Heart right ventricle (tissue), 16 donors: ENCODE data around the gene EMC8. TPM values are rescaled to one million over a fixed set of nuclear protein-coding genes. Genes with fewer than 3 reads are reported as not detected.

Experiments
- ATAC-seq, 8 donors: fragments of 200-7000 bp; cut with Tn5 transposase; one replicate each; pipeline ENCODE4 v1.9.1; 2020; ENCODE audit warnings: mild to moderate bottlenecking in 8 of 8, moderate library complexity in 8 of 8, moderate number of reproducible peaks in 1 of 8
- DNase-seq, 2 donors: peaks; one replicate each; pipeline ENCODE4 v3.0.0-alpha.2; 2020
- H3K27ac ChIP-seq, 10 donors: fragments of 200-600 bp; sonication (generic) in 2 of 10; one replicate each; pipeline versions ENCODE4 v1.5.0 to v1.8.0; 2020 to 2022; ENCODE audit warnings: mild to moderate bottlenecking in 3 of 10
- H3K27me3 ChIP-seq, 7 donors: fragments of 200-600 bp; one replicate each; pipeline ENCODE4 v1.8.0; 2021 to 2022; ENCODE audit warnings: mild to moderate bottlenecking in 2 of 7
- H3K36me3 ChIP-seq, 9 donors: fragments of 200-600 bp; sonication (generic) in 1 of 9; one replicate each; pipeline versions ENCODE4 v1.5.0 to v1.8.0; 2020 to 2022; ENCODE audit warnings: mild to moderate bottlenecking in 2 of 9
- H3K4me1 ChIP-seq, 9 donors: fragments of 200-600 bp; sonication (generic) in 1 of 9; one replicate each; pipeline versions ENCODE4 v1.5.0 to v1.8.0; 2020 to 2022; ENCODE audit warnings: mild to moderate bottlenecking in 4 of 9
- H3K4me3 ChIP-seq, 10 donors: fragments of 200-600 bp; sonication (generic) in 2 of 10; one replicate each; pipeline versions ENCODE4 v1.5.0 to v1.8.0; 2020 to 2022; ENCODE audit warnings: mild to moderate bottlenecking in 7 of 10, moderate library complexity in 2 of 10
- H3K9me3 ChIP-seq, 11 donors: fragments of 200-600 bp in 10 of 11; sonication (generic) in 2 of 11; one replicate each; pipeline versions ENCODE4 v1.5.0 to v1.8.0; 2013 to 2022; ENCODE audit warnings: mild to moderate bottlenecking in 2 of 11, control low read depth in 1 of 11, moderate library complexity in 1 of 11
- WGBS, 2 donors: extraction: QIAGEN DNeasy Blood & Tissue Kit; methylation state at CpG; one replicate each; pipeline ENCODE4 v1.1.7; 2013; ENCODE audit warnings: inconsistent platforms in 1 of 2; 5-methylcytosine and 5-hydroxymethylcytosine counted together
- intact Hi-C, 10 donors: fragments of 100-400 bp; cut with DNase I; formaldehyde crosslinking; loops; one replicate each; pipeline versions ENCODE4 v1.11.1 to v1.14.2; 2022
- polyA plus RNA-seq, 2 donors: library from polyadenylated mRNA; stranded (reverse); fragments of 200-250 nt; gene quantifications; one replicate each; pipeline ENCODE4 v1.2.3, GENCODE V29; 2013
- total RNA-seq, 10 donors: library from RNA; stranded (reverse); fragmentation: NEBNext Ultra II Directional in 3 of 10; extraction: Animal tissue kit (Norgen Biotek cat#: 25700) in 3 of 10; gene quantifications; one replicate each; pipeline versions ENCODE4 v1.2.1 to v1.2.4, GENCODE V29; 2021 to 2023
- TF ChIP-seq, protein P1 (sequence below), 9 donors: fragments of 200-600 bp; sonication (generic) in 2 of 9; IDR thresholded peaks; one replicate each; pipeline versions ENCODE4 v1.5.0 to v1.8.0; 2021 to 2022; ENCODE audit warnings: antibody characterized with exemption in 9 of 9, mild to moderate bottlenecking in 5 of 9, moderate library complexity in 1 of 9
- donor health status: Arrhythmogenic right ventricular cardiomyopathy.
- donor health status: ischemic (EF 13 %, LVEDD 7.1; RV severe dilation, severe dysfunction).
- donor health status: healthy with polysubstance abuse.
- donor health status: DM: no; HTN: yes; CAD: no.
- donor health status: DM: no; HTN: no; CAD: no.
- donor health status: ischemic (EF 25% LVEDD 6.9; RV normal size, moderate dysfunction).
- donor health status: ischemic (EF 25% LVEDD 5.7; RV mildly dilated, moderate dysfunction).
- donor health status: healthy.
- donor health status: DM: yes; HTN: yes; CAD: no.
- donor health status: Ischemic cardiomyopathy.
- donor health status: ischemic (EF 35%, LVEDD 5.7; RV mildly dilated, moderate dysfunction).
- donor health status: nonischemic (EF 11% LVEDD 7.7; RV severe dilation, severe dysfunction).
- donor health status: DM: yes; HTN: yes; CAD: no.
- donor health status: PGD.
- donor health status: ischemic (EF 29% LVEDD 5.4; RV normal size, mild dysfunction).
- donor health status: nonischemic (EF 23%, LVEDD 6.1; RV moderate dilation, normal function).

The EMC8 gene
- total and polyA plus RNA-seq, 12 donors = 6.2 to 29.0 (median 25.3) TPM

DNA sequence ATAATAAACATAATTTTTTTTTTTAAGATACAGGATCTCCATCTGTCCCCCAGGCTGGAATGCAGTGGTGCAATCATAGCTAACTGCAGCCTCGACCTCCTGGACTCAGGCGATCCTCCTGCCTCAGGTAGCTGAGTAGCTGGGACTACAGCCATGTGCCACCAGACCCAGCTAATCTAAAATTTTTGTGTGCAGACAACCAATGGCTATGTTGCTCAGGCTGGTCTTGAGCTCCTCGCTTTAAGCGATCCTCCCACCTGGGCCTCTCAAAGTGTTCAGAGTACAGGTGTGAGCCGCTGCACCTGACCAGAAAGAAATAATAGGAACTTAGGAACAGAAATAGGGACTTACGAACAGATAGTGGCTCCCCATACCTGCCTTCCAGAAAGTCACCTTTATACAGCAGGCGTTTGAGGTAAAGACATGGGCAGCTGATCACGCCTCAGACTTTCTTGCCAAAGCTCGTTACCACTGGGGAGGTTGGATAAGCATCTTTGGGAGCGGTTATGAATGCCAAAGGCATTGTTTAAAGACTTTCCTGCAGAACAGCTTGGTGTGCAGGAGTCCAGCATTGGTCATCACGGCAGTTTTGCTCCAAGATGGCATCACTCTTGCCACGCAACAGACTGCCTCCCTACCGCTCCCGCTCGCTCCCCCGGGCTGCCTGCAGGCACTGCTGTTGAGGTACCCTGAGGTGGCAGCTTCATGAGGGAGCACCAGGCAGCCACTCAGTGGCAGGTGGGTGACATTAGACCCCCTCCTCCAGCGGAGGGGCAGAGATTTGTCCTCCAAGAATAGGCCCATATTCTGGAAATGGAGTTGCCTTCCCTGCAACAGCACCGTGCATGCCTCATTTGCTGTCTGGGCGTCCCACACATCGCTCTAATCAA, 13.7 kb upstream of the EMC8 start:
- TF ChIP-seq, protein P1, sequence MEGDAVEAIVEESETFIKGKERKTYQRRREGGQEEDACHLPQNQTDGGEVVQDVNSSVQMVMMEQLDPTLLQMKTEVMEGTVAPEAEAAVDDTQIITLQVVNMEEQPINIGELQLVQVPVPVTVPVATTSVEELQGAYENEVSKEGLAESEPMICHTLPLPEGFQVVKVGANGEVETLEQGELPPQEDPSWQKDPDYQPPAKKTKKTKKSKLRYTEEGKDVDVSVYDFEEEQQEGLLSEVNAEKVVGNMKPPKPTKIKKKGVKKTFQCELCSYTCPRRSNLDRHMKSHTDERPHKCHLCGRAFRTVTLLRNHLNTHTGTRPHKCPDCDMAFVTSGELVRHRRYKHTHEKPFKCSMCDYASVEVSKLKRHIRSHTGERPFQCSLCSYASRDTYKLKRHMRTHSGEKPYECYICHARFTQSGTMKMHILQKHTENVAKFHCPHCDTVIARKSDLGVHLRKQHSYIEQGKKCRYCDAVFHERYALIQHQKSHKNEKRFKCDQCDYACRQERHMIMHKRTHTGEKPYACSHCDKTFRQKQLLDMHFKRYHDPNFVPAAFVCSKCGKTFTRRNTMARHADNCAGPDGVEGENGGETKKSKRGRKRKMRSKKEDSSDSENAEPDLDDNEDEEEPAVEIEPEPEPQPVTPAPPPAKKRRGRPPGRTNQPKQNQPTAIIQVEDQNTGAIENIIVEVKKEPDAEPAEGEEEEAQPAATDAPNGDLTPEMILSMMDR (IDR thresholded peaks at IDR 0.05) = no peak
- DNase-seq = no peak
- no peak overlapping the region for H3K27ac ChIP-seq
- no peaks in the 10 kb centered on the region for H3K9me3 ChIP-seq
- H3K36me3 ChIP-seq = no peaks in the 10 kb centered on the region
- WGBS, 2 donors = 86 to 87% methylated on average over 20 of the region's 20 CpGs
- H3K4me3 ChIP-seq = no peak overlapping the region
- H3K4me1 ChIP-seq = no peaks in the 10 kb centered on the region
- H3K27me3 ChIP-seq = peaks cover 0 to 56% (median 36%) of the 10 kb centered on the region in 7 donors
- intact Hi-C loops = loop anchor here in 1 of 10 donors (10.0 kb wide), 1 partner anchor 702 kb away; the partner anchor contains the start of gene FOXF1
- no peak for ATAC-seq

DNA sequence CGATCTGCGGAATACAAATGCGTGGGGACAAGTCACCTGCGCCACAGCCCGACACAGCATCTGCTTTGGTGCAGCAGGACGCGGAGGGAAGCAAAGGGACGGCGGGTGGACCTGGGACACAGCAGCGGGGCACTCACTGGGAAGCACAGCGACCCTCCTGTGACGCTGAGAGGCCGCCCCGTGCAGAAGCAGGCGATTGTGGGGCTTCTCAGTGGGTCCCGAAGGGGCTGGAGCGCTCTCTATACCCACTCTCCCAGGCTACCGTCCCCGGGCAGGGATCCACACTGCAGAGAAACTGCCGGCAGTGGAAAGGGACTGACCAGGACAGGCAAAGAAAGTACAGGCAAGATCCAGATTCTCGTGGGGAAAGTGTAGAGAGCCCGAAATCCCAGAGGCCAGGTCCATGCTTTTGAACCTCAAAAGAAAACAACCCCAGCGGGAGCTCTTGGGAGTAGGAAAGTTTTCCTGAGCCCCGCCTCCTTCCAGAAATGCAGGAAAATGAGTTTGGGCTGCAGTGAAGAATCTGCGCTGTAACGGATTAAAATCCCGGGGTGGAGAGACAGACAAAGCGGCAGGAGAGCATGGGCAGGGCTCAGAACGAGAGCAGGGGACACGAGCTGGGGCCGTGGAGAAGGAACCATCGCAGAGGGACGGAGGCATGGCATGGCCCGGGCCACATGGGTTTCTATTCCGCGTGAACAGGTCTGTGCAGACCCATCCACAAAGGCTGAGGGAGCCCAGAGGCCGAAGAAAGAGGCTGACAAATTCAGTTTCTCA, 12.9 kb upstream of the EMC8 start:
- no peaks in the 10 kb centered on the region for H3K9me3 ChIP-seq
- no peak overlapping the region for H3K4me3 ChIP-seq
- intact Hi-C loops = loop anchor here in 1 of 10 donors (10.0 kb wide), 1 partner anchor 703 kb away; the partner anchor contains the start of gene FOXF1
- H3K36me3 ChIP-seq = peaks cover 0 to 2% (median under 1%) of the 10 kb centered on the region in 9 donors
- H3K27ac ChIP-seq = no peak overlapping the region
- TF ChIP-seq, protein P1 (IDR thresholded peaks at IDR 0.05) = no peak
- H3K27me3 ChIP-seq = peaks cover 0 to 47% (median 32%) of the 10 kb centered on the region in 7 donors
- WGBS, 2 donors = 38 to 43% methylated on average over 37 of the region's 37 CpGs
- ATAC-seq = peak in 1 of 8 donors; percentile 6
- no peaks in the 10 kb centered on the region for H3K4me1 ChIP-seq
- no peak for DNase-seq

DNA sequence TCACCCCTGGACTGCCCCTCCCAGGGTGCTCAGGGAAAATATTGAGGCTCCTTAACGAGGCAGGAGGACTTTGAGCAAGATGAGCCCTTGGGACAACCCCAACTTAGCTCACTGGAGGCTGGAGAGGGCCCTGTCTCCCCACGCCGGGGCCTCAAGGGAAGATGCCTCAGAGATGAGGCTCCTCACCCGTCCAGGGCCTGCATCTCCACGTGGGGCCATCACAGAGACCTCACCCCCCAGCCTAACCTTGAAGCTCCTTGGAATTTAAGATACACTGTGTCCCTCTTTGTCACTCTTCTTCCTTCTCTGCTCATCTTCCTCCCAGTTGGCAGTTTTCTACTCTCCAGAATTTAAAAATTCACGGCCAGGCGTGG, 11.4 kb upstream of the EMC8 start:
- Histone ChIP-seq H3K36me3 (peaks cover 0 to 17% (median 16%) of the 10 kb centered on the region in 9 donors), H3K27me3 (peaks cover 0 to 45% (median 26%) of the 10 kb centered on the region in 7 donors), H3K4me1 (no peaks in the 10 kb centered on the region), H3K9me3 (no peaks in the 10 kb centered on the region), H3K27ac (no peak overlapping the region), H3K4me3 (no peak overlapping the region)
- intact Hi-C loops = loop anchor here in 1 of 10 donors (10.0 kb wide), 1 partner anchor 704 kb away; the partner anchor contains the start of gene FOXF1
- no peak for ATAC-seq
- TF ChIP-seq, protein P1 (IDR thresholded peaks at IDR 0.05) = no peak
- no peak for DNase-seq
- WGBS, 2 donors = 81 to 90% methylated on average over 7 of the region's 7 CpGs

DNA sequence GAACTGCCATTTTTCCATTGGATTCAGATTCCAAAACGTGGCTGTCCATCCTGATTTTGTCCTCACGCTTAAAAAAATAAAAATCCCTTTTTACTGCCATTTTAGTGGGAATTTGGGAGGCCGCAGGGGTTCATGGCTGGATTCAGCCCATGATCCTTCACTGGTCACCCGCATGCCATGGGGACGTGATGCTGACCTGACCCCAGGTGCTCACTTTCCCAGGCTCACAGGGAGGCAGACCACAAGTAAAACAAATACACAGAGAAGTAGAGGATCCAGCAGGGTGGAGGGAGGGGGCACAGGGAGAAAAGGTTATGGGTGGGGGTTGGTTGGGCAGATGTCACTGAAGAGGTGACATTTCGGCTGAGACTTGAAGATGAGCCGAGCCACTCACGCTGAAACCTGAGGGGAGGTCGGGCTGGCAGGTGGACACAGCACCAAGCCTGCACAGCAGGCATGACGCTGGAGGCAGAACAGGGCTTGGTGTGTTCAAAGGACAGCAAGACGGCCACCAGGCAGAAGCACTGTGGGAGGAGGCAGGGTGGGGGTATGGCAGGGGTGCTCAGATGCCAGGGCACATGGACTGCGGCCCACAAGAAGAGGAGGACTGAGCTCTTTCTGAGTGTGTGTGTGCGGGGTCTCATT, 10.9 kb upstream of the EMC8 start:
- no peak overlapping the region for H3K4me3 ChIP-seq
- peak in 1 of 8 donors; percentile 5 for ATAC-seq
- H3K27me3 ChIP-seq = peaks cover 0 to 41% (median 26%) of the 10 kb centered on the region in 7 donors
- no peak for DNase-seq
- H3K4me1 ChIP-seq = no peaks in the 10 kb centered on the region
- no peaks in the 10 kb centered on the region for H3K9me3 ChIP-seq
- intact Hi-C loops = loop anchor here in 1 of 10 donors (10.0 kb wide), 1 partner anchor 705 kb away; the partner anchor contains the start of gene FOXF1
- TF ChIP-seq, protein P1 (IDR thresholded peaks at IDR 0.05) = no peak
- no peak overlapping the region for H3K27ac ChIP-seq
- H3K36me3 ChIP-seq = peaks cover 0 to 22% (median 21%) of the 10 kb centered on the region in 9 donors
- 86 to 89% methylated on average over 13 of the region's 13 CpGs for WGBS, 2 donors
